Adipocyte (in vitro differentiated cells): ENCODE measurements around the gene PAPOLA.
"Not testable (repeated sequence)": the region's sequence is repeated elsewhere in the genome, so short reads cannot be mapped to it uniquely, and the experiment has no call there.

Source experiments
- DNase-seq: peaks from one replicate; pipeline ENCODE4 v3.0.0-alpha.2; 2015; ENCODE audit warnings: low read depth
- H3K27me3 ChIP-seq: replicated peaks from 2 replicates; pipeline ENCODE4 v1.7.0; 2013; ENCODE audit warnings: mild to moderate bottlenecking, low read length, moderate library complexity; ENCODE audit not compliant: control insufficient read depth, insufficient read depth
- H3K36me3 ChIP-seq: 2 replicates; pipeline ENCODE4 v1.7.0; 2013; ENCODE audit warnings: low read length, mild to moderate bottlenecking, moderate library complexity; ENCODE audit not compliant: control insufficient read depth, insufficient read depth, severe bottlenecking
- H3K4me1 ChIP-seq: 2 replicates; pipeline ENCODE4 v1.7.0; 2013; ENCODE audit warnings: mild to moderate bottlenecking, low read length, moderate library complexity; ENCODE audit not compliant: control insufficient read depth, insufficient read depth
- H3K4me3 ChIP-seq: 2 replicates; pipeline ENCODE4 v1.7.0; 2013; ENCODE audit warnings: mild to moderate bottlenecking, low read length, moderate library complexity
- H3K9ac ChIP-seq: 2 replicates; pipeline ENCODE4 v1.7.0; 2013; ENCODE audit warnings: mild to moderate bottlenecking, low read length, moderate library complexity
- H3K9me3 ChIP-seq: 2 replicates; pipeline ENCODE4 v1.7.0; 2013; ENCODE audit warnings: mild to moderate bottlenecking, low read length, moderate library complexity; ENCODE audit not compliant: control insufficient read depth

PAPOLA gene

DNA sequence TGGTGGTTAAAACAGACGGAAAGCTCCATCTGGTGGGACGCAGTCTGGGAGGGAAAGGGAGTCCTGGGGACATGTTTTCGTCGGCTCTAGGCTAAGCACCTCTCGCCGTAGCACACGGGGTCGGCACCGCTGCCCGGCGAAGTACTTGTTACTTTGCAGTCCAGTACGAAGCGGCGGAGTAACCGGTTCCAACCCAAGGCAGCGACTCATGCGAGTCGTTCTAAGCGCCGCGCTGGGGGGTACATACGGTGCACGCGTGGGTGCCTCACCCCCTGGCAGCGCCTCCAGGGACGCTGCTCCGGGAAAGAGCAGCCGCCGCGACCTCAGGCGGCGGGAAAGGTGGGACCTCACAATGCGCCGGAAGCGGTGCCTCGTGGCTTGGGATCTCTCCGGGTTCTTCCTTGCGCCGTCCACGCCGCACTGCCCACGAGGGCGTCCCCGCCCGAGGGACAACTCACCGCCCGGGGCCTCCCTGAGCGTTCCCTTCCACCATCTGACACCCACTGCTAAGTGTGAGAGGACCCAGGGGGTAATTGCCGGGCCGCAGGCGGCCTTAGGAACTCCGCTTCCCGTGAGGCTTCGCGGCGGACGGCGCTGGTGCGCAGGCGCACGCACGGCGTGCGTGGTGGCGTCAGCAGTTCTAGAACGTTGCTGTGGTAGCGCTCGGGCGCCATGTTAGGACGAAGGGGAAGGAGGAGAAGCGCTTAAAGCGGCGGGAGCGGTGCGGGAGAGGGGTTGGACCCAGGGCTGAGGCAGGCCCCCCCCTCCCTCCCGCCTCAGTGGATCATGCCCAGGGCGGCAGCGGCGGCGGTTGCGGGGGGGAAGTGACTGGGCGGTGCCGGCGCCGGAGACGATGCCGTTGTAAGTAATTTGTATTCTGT, at the start of gene PAPOLA:
Gene PAPOLA, plus strand, starts transcription at position 643 of the 881 bp plus-strand sequence. Its CDS starts 211 bp downstream, at position 854.
- no peaks in the 10 kb centered on the region for H3K36me3 ChIP-seq
- no peaks in the 10 kb centered on the region for H3K27me3 ChIP-seq
- H3K9ac ChIP-seq, result peak within 1 kb of the TSS; percentile 98
- peak; percentile 98 for DNase-seq
- H3K4me1 ChIP-seq, result peaks cover 30% of the 10 kb centered on the region
- peak within 1 kb of the TSS; percentile 97 for H3K4me3 ChIP-seq
- no peaks in the 10 kb centered on the region for H3K9me3 ChIP-seq

DNA sequence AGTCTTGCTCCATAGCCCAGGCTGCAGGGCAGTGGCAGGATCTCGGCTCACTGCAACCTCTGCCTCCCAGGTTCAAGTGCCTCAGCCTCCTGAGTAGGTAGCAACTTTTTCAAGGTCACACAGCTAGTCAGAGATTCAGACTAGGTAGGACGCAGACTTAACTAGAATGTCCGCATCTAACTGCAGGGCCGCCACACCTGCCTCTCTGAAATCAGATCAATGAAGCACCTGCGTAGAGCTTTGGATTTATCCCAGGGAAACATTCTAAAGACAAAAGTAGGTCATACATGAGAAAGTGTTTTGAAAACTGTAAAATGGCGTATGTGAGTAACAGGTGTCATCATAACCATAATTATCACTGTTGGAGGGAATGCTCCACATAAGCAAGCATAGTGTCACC, 49.5 kb upstream of the PAPOLA start:
- Histone ChIP-seq H3K27me3 (no peaks in the 10 kb centered on the region), H3K9me3 (no peaks in the 10 kb centered on the region), H3K9ac (no peak overlapping the region), H3K4me3 (no peak overlapping the region), H3K4me1 (peaks cover 5% of the 10 kb centered on the region), H3K36me3 (no peaks in the 10 kb centered on the region)
- DNase-seq, result no peak

DNA sequence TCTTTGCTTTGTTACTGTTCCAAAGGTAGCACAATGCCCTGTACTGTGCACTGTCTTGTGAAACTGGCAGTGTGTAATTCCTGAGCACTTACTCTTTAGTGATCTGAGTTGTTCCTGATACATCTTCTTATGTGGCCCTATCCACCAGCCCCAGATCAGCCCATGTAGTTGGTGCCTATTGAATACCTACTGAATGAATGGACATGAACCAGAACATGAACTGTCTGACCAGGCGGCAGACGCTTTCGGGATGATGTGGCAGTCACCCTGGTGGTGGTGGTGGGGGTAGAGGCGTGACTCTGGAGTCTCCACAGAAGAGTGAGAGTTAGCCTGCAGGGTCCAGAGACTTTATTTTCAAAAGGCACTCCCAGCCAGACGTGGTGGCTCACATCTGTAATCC, 46.6 kb upstream of the PAPOLA start:
- no peaks in the 10 kb centered on the region for H3K36me3 ChIP-seq
- no peaks in the 10 kb centered on the region for H3K9me3 ChIP-seq
- H3K4me1 ChIP-seq, result peaks cover 5% of the 10 kb centered on the region
- no peak overlapping the region for H3K9ac ChIP-seq
- no peak overlapping the region for H3K4me3 ChIP-seq
- H3K27me3 ChIP-seq, result no peaks in the 10 kb centered on the region
- no peak for DNase-seq

DNA sequence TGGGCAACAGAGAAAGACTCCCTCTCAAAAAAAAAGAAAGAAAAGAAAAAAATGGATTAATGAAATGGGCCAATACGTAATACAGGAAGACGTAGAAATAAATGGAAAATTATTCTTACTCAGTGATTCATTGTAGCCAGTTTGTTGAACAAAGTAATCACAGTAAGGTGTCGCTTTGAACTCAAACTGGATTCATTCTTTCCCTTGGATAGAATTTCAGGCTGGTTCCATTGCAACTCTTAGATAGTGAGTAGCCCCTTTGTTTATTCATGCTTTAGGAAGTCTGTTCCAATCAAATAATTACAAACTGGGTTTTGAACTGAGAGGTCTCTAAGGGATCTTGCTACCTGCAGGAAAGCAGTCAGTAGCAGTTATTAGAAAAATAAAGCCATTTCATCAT, 42.3 kb upstream of the PAPOLA start:
- Histone ChIP-seq H3K27me3 (no peaks in the 10 kb centered on the region), H3K4me3 (no peak overlapping the region), H3K9ac (no peak overlapping the region), H3K36me3 (no peaks in the 10 kb centered on the region), H3K9me3 (no peaks in the 10 kb centered on the region), H3K4me1 (peaks cover 5% of the 10 kb centered on the region)
- DNase-seq, result no peak

DNA sequence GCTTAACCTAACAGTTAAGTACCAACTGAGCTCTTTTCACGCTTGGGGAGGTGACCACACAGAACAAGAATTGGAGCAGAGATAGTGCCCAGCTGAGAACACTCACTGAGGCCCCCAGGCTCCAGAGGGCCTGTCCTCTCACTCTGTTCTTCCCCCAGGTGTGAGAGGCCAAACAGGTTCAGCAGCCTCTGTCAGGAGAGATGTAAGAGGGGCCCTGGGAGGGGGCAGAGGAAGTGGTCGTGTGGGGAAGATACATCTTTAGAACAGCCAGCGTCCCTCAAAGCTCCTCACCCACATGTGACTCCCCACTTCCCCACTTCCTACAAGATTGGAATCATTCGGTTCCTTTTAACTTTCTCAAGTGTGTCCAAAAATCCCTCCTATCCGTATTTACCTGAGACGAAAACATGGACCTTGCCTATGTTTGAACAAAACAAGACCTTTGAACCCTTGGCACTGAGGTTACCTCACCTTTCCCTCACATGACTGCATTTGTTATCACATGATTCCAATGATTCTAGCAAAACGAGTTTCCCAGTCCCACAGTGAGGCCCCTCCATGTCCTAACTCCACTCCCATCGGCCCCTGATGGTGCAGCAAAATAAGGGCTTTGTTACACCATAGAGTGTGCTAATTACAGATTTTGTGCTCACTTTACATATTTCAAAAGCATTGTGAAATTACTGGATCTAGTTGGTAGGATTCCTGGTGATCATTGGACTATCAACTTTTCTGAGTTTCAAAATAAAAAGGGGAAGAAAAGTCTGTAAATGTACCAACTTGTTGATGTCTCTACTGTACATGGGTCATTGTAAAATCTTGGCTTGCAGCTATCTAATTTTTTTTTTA, 40.0 kb upstream of the PAPOLA start:
- Histone ChIP-seq H3K4me3 (no peak overlapping the region), H3K27me3 (no peaks in the 10 kb centered on the region), H3K36me3 (no peaks in the 10 kb centered on the region), H3K4me1 (no peaks in the 10 kb centered on the region), H3K9ac (no peak overlapping the region), H3K9me3 (no peaks in the 10 kb centered on the region)
- DNase-seq, result no peak

DNA sequence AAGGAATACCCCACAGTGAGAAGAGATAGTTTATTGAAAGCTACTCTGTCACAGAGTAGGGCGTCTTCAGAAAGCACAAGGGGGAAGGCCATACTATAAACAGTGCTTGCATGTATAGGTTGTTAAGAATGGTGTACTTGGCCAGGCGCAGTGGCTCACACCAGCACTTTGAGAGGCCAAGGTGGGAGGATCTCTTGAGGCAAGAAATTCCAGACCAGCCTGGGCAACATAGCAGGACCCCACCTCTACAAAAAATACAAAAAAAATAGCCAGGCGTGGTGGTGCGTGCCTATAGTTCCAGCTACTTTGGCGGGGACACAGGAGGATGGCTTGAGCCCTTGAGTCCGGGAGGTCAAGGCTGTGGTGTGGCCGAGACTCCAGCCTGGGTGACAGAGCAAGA, 38.0 kb upstream of the PAPOLA start:
- H3K27me3 ChIP-seq, result no peaks in the 10 kb centered on the region
- no peaks in the 10 kb centered on the region for H3K9me3 ChIP-seq

DNA sequence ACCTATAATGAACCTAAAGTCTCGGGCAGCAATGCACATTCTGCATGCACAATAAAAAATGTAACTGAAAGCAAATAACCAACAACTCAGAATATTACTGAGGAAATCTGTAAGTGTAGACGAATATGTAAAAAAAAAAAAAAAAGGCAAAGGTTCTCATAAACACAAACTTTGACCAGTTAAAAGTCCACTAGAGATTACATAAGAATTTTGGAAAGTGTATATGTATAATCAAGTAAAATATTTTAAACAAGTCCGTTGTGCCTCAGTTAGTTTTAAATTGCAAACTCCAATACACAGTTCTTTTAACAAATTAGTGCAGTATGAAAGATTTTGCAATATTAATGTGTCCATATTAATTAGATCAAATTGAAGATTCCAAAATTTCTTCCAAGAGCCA, 35.3 kb upstream of the PAPOLA start:
- Histone ChIP-seq H3K4me3 (no peak overlapping the region), H3K9ac (no peak overlapping the region), H3K4me1 (peaks cover 15% of the 10 kb centered on the region), H3K27me3 (no peaks in the 10 kb centered on the region), H3K9me3 (no peaks in the 10 kb centered on the region), H3K36me3 (no peaks in the 10 kb centered on the region)
- no peak for DNase-seq

More for the DNA sequence above, 38.0 kb upstream of the PAPOLA start:
- Histone ChIP-seq H3K36me3 (no peaks in the 10 kb centered on the region), H3K9ac (no peak overlapping the region), H3K4me1 (peaks cover 6% of the 10 kb centered on the region), H3K4me3 (no peak overlapping the region)
- no peak for DNase-seq

DNA sequence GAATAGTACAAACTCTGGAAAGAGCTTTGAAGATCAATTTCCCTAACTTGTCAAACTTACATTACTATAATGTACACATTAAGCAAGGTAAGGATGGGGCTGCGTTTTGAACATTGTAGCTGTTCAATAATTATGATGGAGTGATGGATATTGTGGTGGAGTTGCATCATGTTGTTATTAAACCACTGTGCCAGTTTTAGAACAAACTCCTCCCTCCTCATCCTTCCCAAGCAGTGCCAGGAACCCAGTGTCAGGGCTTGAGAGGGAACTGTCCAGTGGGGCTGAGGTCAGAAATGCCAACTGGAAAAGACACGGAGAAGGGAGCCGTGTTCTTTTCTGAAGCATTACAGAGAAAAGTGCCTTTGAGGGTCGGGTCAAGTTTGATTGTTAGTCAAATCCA, 31.9 kb upstream of the PAPOLA start:
- Histone ChIP-seq H3K4me3 (no peak overlapping the region), H3K27me3 (no peaks in the 10 kb centered on the region), H3K9ac (no peak overlapping the region), H3K36me3 (no peaks in the 10 kb centered on the region), H3K4me1 (peaks cover 15% of the 10 kb centered on the region), H3K9me3 (no peaks in the 10 kb centered on the region)
- peak; percentile 5 for DNase-seq

DNA sequence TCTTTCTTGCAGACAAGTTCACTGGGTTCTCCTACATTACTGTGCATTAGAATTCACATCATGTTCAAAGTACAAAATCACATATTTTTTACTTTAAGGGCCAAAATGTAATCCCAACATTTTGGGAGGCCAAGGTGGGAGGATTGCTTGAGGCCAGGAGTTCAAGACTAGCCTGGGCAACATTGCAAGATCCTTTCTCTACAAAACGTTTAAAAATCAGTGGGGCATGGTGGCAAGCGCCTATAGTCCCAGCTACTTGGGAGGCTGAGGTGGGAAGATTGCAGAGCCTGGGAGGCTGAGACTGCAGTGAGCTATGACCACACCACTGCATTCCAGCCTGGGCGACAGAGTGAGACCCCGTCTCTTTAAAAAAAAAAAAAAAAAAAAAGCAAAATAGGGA, 31.2 kb upstream of the PAPOLA start:
- not testable (repeated sequence) for H3K36me3 ChIP-seq

DNA sequence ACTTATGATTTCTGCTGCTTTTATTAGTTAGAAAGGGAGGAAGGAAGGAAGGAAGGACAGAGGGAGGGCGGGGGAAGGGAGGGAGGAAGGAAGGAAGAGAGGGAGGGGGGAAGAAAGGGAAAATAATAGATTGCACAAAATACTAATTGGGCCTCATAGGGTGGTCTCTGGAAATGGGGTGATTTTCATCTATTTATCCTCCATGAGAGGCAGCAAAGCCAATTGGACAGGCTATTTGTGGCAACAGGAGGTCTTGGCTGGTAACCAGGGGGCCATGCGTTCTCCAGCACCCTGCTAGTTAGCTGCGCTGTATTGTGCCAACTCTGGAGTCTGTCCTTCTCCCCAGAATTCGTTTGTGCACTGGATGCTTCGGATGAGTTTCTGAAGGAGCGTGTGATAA, 24.1 kb upstream of the PAPOLA start:
- H3K4me1 ChIP-seq, result no peaks in the 10 kb centered on the region
- no peaks in the 10 kb centered on the region for H3K9me3 ChIP-seq
- peaks cover 7% of the 10 kb centered on the region for H3K27me3 ChIP-seq
- no peak overlapping the region for H3K4me3 ChIP-seq
- no peaks in the 10 kb centered on the region for H3K36me3 ChIP-seq
- DNase-seq, result no peak
- no peak overlapping the region for H3K9ac ChIP-seq

More for the DNA sequence above, 31.2 kb upstream of the PAPOLA start:
- H3K4me3 ChIP-seq, H3K9me3 ChIP-seq, H3K27me3 ChIP-seq, DNase-seq, H3K9ac ChIP-seq: not testable (repeated sequence)
- H3K4me1 ChIP-seq, result peaks cover 15% of the 10 kb centered on the region

DNA sequence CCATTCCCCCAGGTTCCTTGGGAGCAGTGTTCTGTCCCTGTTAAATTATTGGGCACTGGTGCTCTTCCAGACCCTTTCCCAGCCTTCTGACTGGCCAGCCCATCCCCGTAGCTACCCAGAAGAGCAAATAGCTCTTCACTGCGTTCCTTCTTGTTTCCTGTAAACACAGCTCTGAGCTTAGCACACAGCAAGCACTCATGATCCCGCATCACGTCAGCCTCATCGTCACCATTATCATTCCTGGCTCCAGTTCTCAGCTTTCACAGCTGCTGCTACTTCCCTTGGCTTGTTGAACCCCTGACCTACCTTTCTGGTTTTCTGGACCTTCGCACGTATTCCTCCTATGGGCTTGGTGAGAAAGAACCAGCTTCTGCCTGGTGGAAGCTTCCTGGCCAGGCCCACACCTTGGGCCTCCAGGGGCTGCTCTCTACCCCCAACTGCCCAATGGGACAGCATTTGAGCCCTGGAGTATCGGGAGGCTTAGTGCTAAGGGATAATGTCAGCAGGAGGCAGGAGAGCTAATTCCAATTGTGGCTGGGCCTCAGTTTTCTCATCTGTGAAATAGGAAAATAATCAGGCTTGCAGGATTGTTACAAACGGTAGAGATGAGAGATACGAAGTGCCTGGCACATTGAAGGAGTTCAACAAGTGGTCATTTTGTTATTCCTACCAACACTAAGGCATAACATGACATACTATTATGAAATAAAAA, 22.6 kb upstream of the PAPOLA start:
- peaks cover 10% of the 10 kb centered on the region for H3K27me3 ChIP-seq
- no peaks in the 10 kb centered on the region for H3K36me3 ChIP-seq
- no peak for DNase-seq

More for the DNA sequence above, 22.6 kb upstream of the PAPOLA start:
- Histone ChIP-seq H3K9ac (no peak overlapping the region), H3K4me3 (no peak overlapping the region), H3K4me1 (no peaks in the 10 kb centered on the region), H3K9me3 (no peaks in the 10 kb centered on the region)
